Gastrocnemius medialis (tissue), 4 donors: ENCODE results near the gene QPCT. TPM values are rescaled to one million over a fixed set of nuclear protein-coding genes. Genes with fewer than 3 reads are reported as not detected.

Experiments
- ATAC-seq, 2 donors: fragments of 150-250 bp; one replicate each; pipeline ENCODE4 v1.9.1; 2016
- DNase-seq, 2 donors: peaks; one replicate each; pipeline ENCODE4 v3.0.0-alpha.2; 2019
- H3K27ac ChIP-seq, 4 donors: fragments of 200-600 bp; sonication (generic); 1 replicate in 1 of 4; 2 replicates in 3 of 4; pipeline ENCODE4 v1.5.1; 2016 to 2018; ENCODE audit warnings: mild to moderate bottlenecking in 2 of 4, moderate library complexity in 1 of 4
- H3K27me3 ChIP-seq, 3 donors: fragments of 200-600 bp; sonication (generic) in 2 of 3; 1 replicate in 1 of 3; 2 replicates in 2 of 3; pipeline versions ENCODE4 v1.5.1 to v1.6.0; 2016 to 2019; ENCODE audit warnings: mild to moderate bottlenecking in 1 of 3, moderate library complexity in 1 of 3
- H3K36me3 ChIP-seq, 2 donors: fragments of 200-600 bp; sonication (generic) in 1 of 2; one replicate each; pipeline ENCODE4 v1.5.1; 2017 to 2018
- H3K4me1 ChIP-seq, 2 donors: fragments of 200-600 bp; sonication (generic) in 1 of 2; one replicate each; pipeline ENCODE4 v1.5.1; 2016 to 2017; ENCODE audit warnings: mild to moderate bottlenecking in 2 of 2
- H3K4me3 ChIP-seq, 4 donors: fragments of 200-600 bp; sonication (generic) in 3 of 4; 1 replicate in 1 of 4; 2 replicates in 3 of 4; pipeline ENCODE4 v1.5.1; 2016 to 2019; ENCODE audit warnings: mild to moderate bottlenecking in 2 of 4
- H3K9me3 ChIP-seq, 3 donors: fragments of 200-600 bp; sonication (generic) in 2 of 3; 1 replicate in 1 of 3; 2 replicates in 2 of 3; pipeline ENCODE4 v1.5.1; 2016 to 2019
- POLR2A ChIP-seq, 2 donors: fragments of 450-650 bp; IDR thresholded peaks; one replicate each; pipeline ENCODE4 v1.6.1; 2017; ENCODE audit warnings: antibody characterized with exemption in 2 of 2, mild to moderate bottlenecking in 2 of 2, moderate library complexity in 2 of 2
- in situ Hi-C, 4 donors: fragments of 200-750 bp; cut with MboI; loops; one replicate each; pipeline versions ENCODE4 v1.15.0 to v1.8.0; 2017; ENCODE audit warnings: low sequenced_read_pairs in 4 of 4
- intact Hi-C: fragments of 100-400 bp; cut with DNase I; formaldehyde crosslinking; loops from one replicate; pipeline ENCODE4 v1.15.1; 2023; ENCODE audit warnings: low total_unique reads
- total RNA-seq, 4 donors: library from RNA; depleted of rRNA; stranded (reverse); fragments of >200 nt; gene quantifications; one replicate each; pipeline versions ENCODE4 v1.1.0 to v1.2.3, GENCODE V29; 2016
- TF ChIP-seq, protein P1 (sequence below), 5 experiments: fragments of 450-650 bp in 3 of 5; fragments of 200-600 bp in 2 of 5; sonication (generic) in 2 of 5; IDR thresholded peaks in 4 of 5; conservative IDR thresholded peaks in 1 of 5; 1 replicate in 4 of 5; 2 replicates in 1 of 5; pipeline ENCODE4 v1.5.1; 2016 to 2019; ENCODE audit warnings: antibody characterized with exemption in 5 of 5, mild to moderate bottlenecking in 3 of 5, moderate library complexity in 3 of 5

The QPCT gene
- total RNA-seq, 4 donors from 2014 or later = 1.5 to 6.4 (median 4.7) TPM

DNA sequence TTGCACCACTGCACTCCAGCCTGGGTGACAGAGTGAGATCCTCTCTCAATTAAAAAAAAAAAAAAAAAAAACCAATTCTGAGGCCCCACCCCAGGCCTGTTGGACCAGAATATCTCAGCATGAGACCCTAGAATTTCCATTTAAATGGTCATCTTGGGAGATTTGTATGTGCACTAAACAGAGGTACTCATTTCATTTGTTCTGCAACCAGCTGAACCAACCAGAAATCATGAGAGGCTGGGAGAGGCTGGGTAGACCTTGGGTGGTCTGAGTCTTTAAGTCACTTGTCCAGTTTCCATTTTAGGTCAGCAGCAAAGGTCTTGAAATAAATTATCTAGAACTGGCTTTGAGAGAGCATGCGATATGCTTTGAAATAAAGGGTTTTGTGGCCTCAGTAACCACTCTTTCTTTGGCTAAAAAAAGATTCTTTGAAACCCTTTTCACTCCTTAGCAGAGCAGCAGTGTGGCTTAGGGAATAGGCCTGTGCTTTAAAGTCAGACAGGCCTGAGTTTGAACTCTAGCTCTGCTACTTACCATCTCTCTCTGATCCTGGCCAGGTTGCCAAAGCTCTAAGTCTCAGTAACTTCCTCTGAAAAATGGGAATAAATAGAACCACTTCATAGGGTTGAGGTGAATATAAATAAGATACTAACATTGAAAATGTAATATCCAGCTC lies 52.6 kb downstream of the QPCT start:
- Histone ChIP-seq H3K27me3 (no peaks in the 10 kb centered on the region), H3K4me1 (no peaks in the 10 kb centered on the region), H3K9me3 (no peaks in the 10 kb centered on the region), H3K36me3 (no peaks in the 10 kb centered on the region), H3K27ac (no peak overlapping the region), H3K4me3 (no peak overlapping the region)
- no peak for ATAC-seq
- no peak for DNase-seq
- intact Hi-C loops (loop anchor here (1.0 kb wide), 2 partner anchors 435 to 480 kb away; no protein-coding TSS in a partner anchor), in situ Hi-C loops (loop anchor here in 3 of 4 donors (10.0 to 25.0 kb wide), 3 partner anchors 488 to 890 kb away; no protein-coding TSS in a partner anchor)
- no peak for TF ChIP-seq POLR2A (IDR thresholded peaks at IDR 0.05)
- TF ChIP-seq, protein P1, sequence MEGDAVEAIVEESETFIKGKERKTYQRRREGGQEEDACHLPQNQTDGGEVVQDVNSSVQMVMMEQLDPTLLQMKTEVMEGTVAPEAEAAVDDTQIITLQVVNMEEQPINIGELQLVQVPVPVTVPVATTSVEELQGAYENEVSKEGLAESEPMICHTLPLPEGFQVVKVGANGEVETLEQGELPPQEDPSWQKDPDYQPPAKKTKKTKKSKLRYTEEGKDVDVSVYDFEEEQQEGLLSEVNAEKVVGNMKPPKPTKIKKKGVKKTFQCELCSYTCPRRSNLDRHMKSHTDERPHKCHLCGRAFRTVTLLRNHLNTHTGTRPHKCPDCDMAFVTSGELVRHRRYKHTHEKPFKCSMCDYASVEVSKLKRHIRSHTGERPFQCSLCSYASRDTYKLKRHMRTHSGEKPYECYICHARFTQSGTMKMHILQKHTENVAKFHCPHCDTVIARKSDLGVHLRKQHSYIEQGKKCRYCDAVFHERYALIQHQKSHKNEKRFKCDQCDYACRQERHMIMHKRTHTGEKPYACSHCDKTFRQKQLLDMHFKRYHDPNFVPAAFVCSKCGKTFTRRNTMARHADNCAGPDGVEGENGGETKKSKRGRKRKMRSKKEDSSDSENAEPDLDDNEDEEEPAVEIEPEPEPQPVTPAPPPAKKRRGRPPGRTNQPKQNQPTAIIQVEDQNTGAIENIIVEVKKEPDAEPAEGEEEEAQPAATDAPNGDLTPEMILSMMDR (IDR thresholded peaks at IDR 0.05 in 4 of 5, conservative IDR thresholded peaks at IDR 0.05 in 1 of 5) = no peak

DNA sequence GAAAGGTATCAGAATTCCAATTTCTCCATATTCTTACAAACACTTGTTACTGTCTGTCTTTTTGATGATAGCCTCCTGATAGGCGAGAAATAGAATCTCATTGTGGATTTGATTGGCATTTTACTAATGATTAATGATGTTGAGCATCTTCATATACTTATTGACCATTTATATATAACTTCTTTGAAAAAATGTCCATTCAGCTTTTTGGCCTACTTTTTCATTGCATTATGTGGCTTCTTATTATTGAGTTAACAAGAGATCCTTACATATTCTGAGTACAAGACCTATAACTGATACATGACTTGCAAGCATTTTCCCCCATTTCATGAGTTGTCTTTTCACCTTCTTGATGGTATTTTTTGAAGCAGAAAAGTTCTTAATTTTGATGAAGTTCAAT lies 54.6 kb downstream of the QPCT start:
- H3K4me3 ChIP-seq = no peak overlapping the region
- intact Hi-C loops (no loop called here), in situ Hi-C loops (loop anchor here in 3 of 4 donors (10.0 to 25.0 kb wide), 3 partner anchors 486 to 888 kb away; no protein-coding TSS in a partner anchor)
- TF ChIP-seq POLR2A (IDR thresholded peaks at IDR 0.05) = no peak
- TF ChIP-seq, protein P1 (IDR thresholded peaks at IDR 0.05 in 4 of 5, conservative IDR thresholded peaks at IDR 0.05 in 1 of 5) = no peak
- ATAC-seq (no peak), DNase-seq (no peak)
- no peaks in the 10 kb centered on the region for H3K9me3 ChIP-seq
- no peaks in the 10 kb centered on the region for H3K36me3 ChIP-seq
- no peaks in the 10 kb centered on the region for H3K4me1 ChIP-seq
- no peaks in the 10 kb centered on the region for H3K27me3 ChIP-seq
- no peak overlapping the region for H3K27ac ChIP-seq

DNA sequence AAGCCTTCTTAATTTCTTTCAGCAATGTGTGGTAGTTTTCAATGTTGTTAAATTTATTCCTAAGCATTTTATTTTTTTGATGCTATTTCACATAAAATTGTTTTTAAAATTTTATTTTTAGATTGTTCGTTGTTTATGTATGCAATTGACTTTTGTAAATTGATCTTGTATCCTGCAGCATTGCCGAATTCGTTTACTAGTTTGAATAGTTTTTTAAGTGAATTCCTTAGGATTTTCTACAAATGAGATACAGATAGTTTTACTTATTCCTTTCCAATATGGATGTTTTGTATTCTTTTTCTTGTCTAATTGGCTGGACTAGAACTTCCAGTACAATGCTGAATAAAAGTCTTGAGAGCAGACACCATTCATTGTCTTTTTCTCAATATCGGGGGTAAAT lies 55.6 kb downstream of the QPCT start:
- intact Hi-C loops = no loop called here
- DNase-seq = no peak
- ATAC-seq = no peak
- Histone ChIP-seq H3K27ac (no peak overlapping the region), H3K4me1 (no peaks in the 10 kb centered on the region), H3K27me3 (no peaks in the 10 kb centered on the region), H3K36me3 (no peaks in the 10 kb centered on the region), H3K4me3 (no peak overlapping the region), H3K9me3 (no peaks in the 10 kb centered on the region)
- in situ Hi-C loops = loop anchor here in 2 of 4 donors (25.0 kb wide), 2 partner anchors 262 to 287 kb away; partner anchors contain the start of gene CDC42EP3 (in 1 of the 2)
- no peak for TF ChIP-seq POLR2A (IDR thresholded peaks at IDR 0.05)
- TF ChIP-seq, protein P1 (IDR thresholded peaks at IDR 0.05 in 4 of 5, conservative IDR thresholded peaks at IDR 0.05 in 1 of 5) = no peak

DNA sequence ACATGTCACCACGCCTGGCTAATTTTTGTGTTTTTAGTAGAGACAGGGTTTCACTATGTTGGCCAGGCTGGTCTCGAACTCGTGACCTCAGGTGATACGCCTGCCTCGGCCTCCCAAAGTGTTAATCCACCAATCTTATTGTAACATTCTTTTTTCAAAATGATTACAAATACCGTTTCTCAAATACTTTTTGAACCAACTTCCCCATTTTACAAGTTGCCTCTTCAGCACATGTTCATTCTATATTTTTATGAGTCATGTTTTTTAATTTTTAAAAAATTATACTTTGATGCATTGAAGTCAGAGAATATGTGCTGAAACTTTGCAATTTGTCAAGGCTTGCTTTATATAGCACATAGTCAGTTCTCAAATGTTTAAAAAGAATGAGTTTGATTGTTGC lies 58.2 kb downstream of the QPCT start:
- DNase-seq = no peak
- H3K4me1 ChIP-seq = no peaks in the 10 kb centered on the region
- intact Hi-C loops (no loop called here), in situ Hi-C loops (loop anchor here in 2 of 4 donors (25.0 kb wide), 2 partner anchors 260 to 285 kb away; partner anchors contain the start of gene CDC42EP3 (in 1 of the 2))
- H3K36me3 ChIP-seq = no peaks in the 10 kb centered on the region
- H3K27ac ChIP-seq = no peak overlapping the region
- no peaks in the 10 kb centered on the region for H3K9me3 ChIP-seq
- no peak overlapping the region for H3K4me3 ChIP-seq
- TF ChIP-seq, protein P1 (IDR thresholded peaks at IDR 0.05 in 4 of 5, conservative IDR thresholded peaks at IDR 0.05 in 1 of 5) = no peak
- no peak for TF ChIP-seq POLR2A (IDR thresholded peaks at IDR 0.05)
- H3K27me3 ChIP-seq = no peaks in the 10 kb centered on the region
- no peak for ATAC-seq
